Measurements from ENCODE around the gene ZDHHC8.

Gene ZDHHC8

GRCh38 chr22:20140107-20140445 is 8.5 kb downstream of the ZDHHC8 start:
- H3K4me3 ChIP-seq (ENCODE audit: low read length in 2 of 2): no peak overlapping the region
- H3K27me3 ChIP-seq (ENCODE audit: control insufficient read depth in 1 of 2, insufficient read depth in 2 of 2, low read length in 2 of 2): no peaks in the 10 kb centered on the region
- H3K36me3 ChIP-seq (ENCODE audit: control insufficient read depth in 2 of 2, insufficient read depth in 2 of 2, low read length in 2 of 2): peaks cover 0 to 6% of the 10 kb centered on the region in 2 donors
- H3K9ac ChIP-seq (ENCODE audit: low read length in 2 of 2): no peak overlapping the region
- H3K4me1 ChIP-seq (ENCODE audit: control insufficient read depth, insufficient read depth, low read length): peaks cover 35% of the 10 kb centered on the region
- H3K9me3 ChIP-seq (ENCODE audit: control insufficient read depth in 2 of 2, low read length in 2 of 2): no peaks in the 10 kb centered on the region
- no peak overlapping the region for H3K27ac ChIP-seq (ENCODE audit: low read length)

GRCh38 chr22:20140521-20140964 is 8.9 kb downstream of the ZDHHC8 start:
- Histone ChIP-seq H3K27ac (ENCODE audit: low read length) (no peak overlapping the region), H3K9ac (ENCODE audit: low read length in 2 of 2) (no peak overlapping the region), H3K4me1 (ENCODE audit: control insufficient read depth, insufficient read depth, low read length) (peaks cover 31% of the 10 kb centered on the region), H3K36me3 (ENCODE audit: control insufficient read depth in 2 of 2, insufficient read depth in 2 of 2, low read length in 2 of 2) (peaks cover 0 to 6% of the 10 kb centered on the region in 2 donors), H3K9me3 (ENCODE audit: control insufficient read depth in 2 of 2, low read length in 2 of 2) (no peaks in the 10 kb centered on the region), H3K4me3 (ENCODE audit: low read length in 2 of 2) (no peak overlapping the region), H3K27me3 (ENCODE audit: control insufficient read depth in 1 of 2, insufficient read depth in 2 of 2, low read length in 2 of 2) (no peaks in the 10 kb centered on the region)

GRCh38 chr22:20141186-20142077 is 9.8 kb downstream of the ZDHHC8 start:
- H3K36me3 ChIP-seq (ENCODE audit: control insufficient read depth in 2 of 2, insufficient read depth in 2 of 2, low read length in 2 of 2): peaks cover 0 to 6% of the 10 kb centered on the region in 2 donors

DNA sequence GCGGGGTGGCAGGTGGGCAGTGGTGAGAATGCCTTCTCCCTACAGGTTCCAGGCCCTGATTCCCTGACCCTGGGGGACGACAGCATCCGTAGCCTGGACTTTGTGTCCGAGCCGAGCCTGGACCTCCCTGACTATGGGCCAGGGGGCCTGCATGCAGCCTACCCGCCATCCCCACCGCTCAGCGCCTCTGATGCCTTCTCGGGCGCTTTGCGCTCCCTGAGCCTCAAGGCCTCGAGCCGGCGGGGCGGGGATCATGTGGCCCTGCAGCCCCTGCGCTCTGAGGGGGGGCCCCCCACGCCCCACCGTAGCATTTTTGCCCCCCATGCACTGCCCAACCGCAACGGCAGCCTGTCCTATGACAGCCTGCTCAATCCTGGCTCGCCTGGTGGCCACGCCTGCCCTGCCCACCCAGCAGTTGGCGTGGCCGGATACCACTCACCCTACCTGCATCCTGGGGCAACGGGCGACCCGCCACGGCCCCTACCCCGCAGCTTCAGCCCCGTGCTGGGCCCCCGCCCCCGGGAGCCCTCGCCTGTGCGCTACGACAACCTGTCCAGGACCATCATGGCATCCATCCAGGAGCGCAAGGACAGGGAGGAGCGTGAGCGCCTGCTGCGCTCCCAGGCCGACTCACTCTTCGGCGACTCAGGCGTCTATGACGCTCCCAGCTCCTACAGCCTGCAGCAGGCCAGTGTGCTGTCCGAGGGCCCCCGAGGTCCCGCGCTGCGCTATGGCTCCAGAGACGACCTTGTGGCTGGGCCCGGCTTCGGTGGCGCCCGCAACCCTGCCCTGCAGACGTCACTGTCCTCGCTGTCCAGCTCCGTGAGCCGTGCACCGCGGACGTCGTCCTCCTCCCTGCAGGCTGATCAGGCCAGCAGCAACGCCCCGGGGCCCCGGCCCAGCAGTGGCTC is 11.4 kb downstream of the ZDHHC8 start:
- H3K27ac ChIP-seq (ENCODE audit: low read length): no peak overlapping the region

More at GRCh38 chr22:20141186-20142077, 9.8 kb downstream of the ZDHHC8 start:
- Histone ChIP-seq H3K9ac (ENCODE audit: low read length in 2 of 2) (no peak overlapping the region), H3K4me1 (ENCODE audit: control insufficient read depth, insufficient read depth, low read length) (peaks cover 22% of the 10 kb centered on the region), H3K27ac (ENCODE audit: low read length) (no peak overlapping the region), H3K27me3 (ENCODE audit: control insufficient read depth in 1 of 2, insufficient read depth in 2 of 2, low read length in 2 of 2) (no peaks in the 10 kb centered on the region), H3K9me3 (ENCODE audit: control insufficient read depth in 2 of 2, low read length in 2 of 2) (no peaks in the 10 kb centered on the region), H3K4me3 (ENCODE audit: low read length in 2 of 2) (no peak overlapping the region)

DNA sequence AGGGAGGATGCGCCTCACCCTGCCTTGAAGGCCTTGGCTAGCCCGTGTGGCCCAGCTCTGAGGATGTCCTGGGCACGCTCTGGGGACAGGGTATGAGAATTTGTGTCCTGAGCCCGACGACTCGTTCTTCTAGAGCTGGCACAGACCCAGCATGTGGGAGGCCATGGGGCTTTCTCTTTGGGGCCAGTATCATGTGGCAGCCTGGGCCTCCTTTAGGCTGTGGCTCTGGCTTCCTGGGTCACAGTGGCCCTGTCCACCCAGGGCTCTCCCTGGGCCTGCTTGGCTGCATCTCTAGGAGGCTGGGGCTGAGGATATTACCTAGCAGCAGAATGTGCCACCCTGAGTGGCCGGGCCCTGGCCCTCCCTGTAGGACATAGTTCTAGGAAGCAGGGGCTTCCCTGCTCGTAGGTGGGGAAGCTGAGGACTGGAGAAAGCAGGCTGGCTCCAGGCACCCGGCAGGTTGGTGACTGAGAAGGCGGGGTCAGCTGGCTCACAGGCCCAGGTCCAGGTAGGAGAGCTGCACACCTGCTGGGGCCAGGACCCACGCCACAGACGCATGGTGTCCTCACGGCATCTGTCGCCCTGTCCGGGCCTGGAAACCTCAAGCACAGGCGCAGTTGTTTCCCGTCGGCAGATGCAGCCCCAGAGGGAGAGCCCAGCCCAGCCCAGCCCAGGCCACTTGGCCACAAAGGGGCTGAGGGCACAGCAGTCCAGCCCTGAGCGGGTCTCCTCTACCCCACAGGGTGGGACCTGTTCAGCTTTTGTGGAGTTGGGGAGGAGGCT is 12.5 kb downstream of the ZDHHC8 start:
- no peak overlapping the region for H3K27ac ChIP-seq (ENCODE audit: low read length)
- H3K9me3 ChIP-seq (ENCODE audit: control insufficient read depth in 2 of 2, low read length in 2 of 2): no peaks in the 10 kb centered on the region
- H3K4me3 ChIP-seq (ENCODE audit: low read length in 2 of 2): no peak overlapping the region
- H3K4me1 ChIP-seq (ENCODE audit: control insufficient read depth, insufficient read depth, low read length): no peaks in the 10 kb centered on the region
- no peaks in the 10 kb centered on the region for H3K27me3 ChIP-seq (ENCODE audit: control insufficient read depth in 1 of 2, insufficient read depth in 2 of 2, low read length in 2 of 2)
- H3K36me3 ChIP-seq (ENCODE audit: control insufficient read depth in 2 of 2, insufficient read depth in 2 of 2, low read length in 2 of 2): peaks cover 0 to 6% of the 10 kb centered on the region in 2 donors
- H3K9ac ChIP-seq (ENCODE audit: low read length in 2 of 2): no peak overlapping the region

More for the DNA sequence above, 11.4 kb downstream of the ZDHHC8 start:
- no peak overlapping the region for H3K4me3 ChIP-seq (ENCODE audit: low read length in 2 of 2)
- H3K4me1 ChIP-seq (ENCODE audit: control insufficient read depth, insufficient read depth, low read length): peaks cover 6% of the 10 kb centered on the region
- no peaks in the 10 kb centered on the region for H3K27me3 ChIP-seq (ENCODE audit: control insufficient read depth in 1 of 2, insufficient read depth in 2 of 2, low read length in 2 of 2)
- no peaks in the 10 kb centered on the region for H3K9me3 ChIP-seq (ENCODE audit: control insufficient read depth in 2 of 2, low read length in 2 of 2)
- no peak overlapping the region for H3K9ac ChIP-seq (ENCODE audit: low read length in 2 of 2)
- peaks cover 0 to 6% of the 10 kb centered on the region in 2 donors for H3K36me3 ChIP-seq (ENCODE audit: control insufficient read depth in 2 of 2, insufficient read depth in 2 of 2, low read length in 2 of 2)

- peaks cover 0 to 3% of the 10 kb centered on the region in 2 donors for H3K36me3 ChIP-seq (ENCODE audit: control insufficient read depth in 2 of 2, insufficient read depth in 2 of 2, low read length in 2 of 2)
Observed at GRCh38 chr22:20145206-20145831, 13.7 kb downstream of the ZDHHC8 start.

GRCh38 chr22:20145832-20146223 is 14.2 kb downstream of the ZDHHC8 start:
- H3K4me1 ChIP-seq (ENCODE audit: control insufficient read depth, insufficient read depth, low read length): no peaks in the 10 kb centered on the region
- H3K9ac ChIP-seq (ENCODE audit: low read length in 2 of 2): no peak overlapping the region
- H3K9me3 ChIP-seq (ENCODE audit: control insufficient read depth in 2 of 2, low read length in 2 of 2): no peaks in the 10 kb centered on the region
- no peak overlapping the region for H3K4me3 ChIP-seq (ENCODE audit: low read length in 2 of 2)
- peaks cover 0 to 3% of the 10 kb centered on the region in 2 donors for H3K36me3 ChIP-seq (ENCODE audit: control insufficient read depth in 2 of 2, insufficient read depth in 2 of 2, low read length in 2 of 2)
- no peaks in the 10 kb centered on the region for H3K27me3 ChIP-seq (ENCODE audit: control insufficient read depth in 1 of 2, insufficient read depth in 2 of 2, low read length in 2 of 2)
- H3K27ac ChIP-seq (ENCODE audit: low read length): no peak overlapping the region

More at GRCh38 chr22:20145206-20145831, 13.7 kb downstream of the ZDHHC8 start:
- Histone ChIP-seq H3K9ac (ENCODE audit: low read length in 2 of 2) (no peak overlapping the region), H3K27ac (ENCODE audit: low read length) (no peak overlapping the region), H3K4me3 (ENCODE audit: low read length in 2 of 2) (no peak overlapping the region), H3K9me3 (ENCODE audit: control insufficient read depth in 2 of 2, low read length in 2 of 2) (no peaks in the 10 kb centered on the region), H3K27me3 (ENCODE audit: control insufficient read depth in 1 of 2, insufficient read depth in 2 of 2, low read length in 2 of 2) (no peaks in the 10 kb centered on the region), H3K4me1 (ENCODE audit: control insufficient read depth, insufficient read depth, low read length) (no peaks in the 10 kb centered on the region)

- Histone ChIP-seq H3K27ac (ENCODE audit: low read length) (no peak overlapping the region), H3K27me3 (ENCODE audit: control insufficient read depth in 1 of 2, insufficient read depth in 2 of 2, low read length in 2 of 2) (no peaks in the 10 kb centered on the region), H3K9ac (ENCODE audit: low read length in 2 of 2) (no peak overlapping the region), H3K9me3 (ENCODE audit: control insufficient read depth in 2 of 2, low read length in 2 of 2) (no peaks in the 10 kb centered on the region), H3K4me1 (ENCODE audit: control insufficient read depth, insufficient read depth, low read length) (no peaks in the 10 kb centered on the region), H3K4me3 (ENCODE audit: low read length in 2 of 2) (no peak overlapping the region), H3K36me3 (ENCODE audit: control insufficient read depth in 2 of 2, insufficient read depth in 2 of 2, low read length in 2 of 2) (peaks cover 0 to 3% of the 10 kb centered on the region in 2 donors)
Observed at GRCh38 chr22:20146777-20147176, 15.2 kb downstream of the ZDHHC8 start.

DNA sequence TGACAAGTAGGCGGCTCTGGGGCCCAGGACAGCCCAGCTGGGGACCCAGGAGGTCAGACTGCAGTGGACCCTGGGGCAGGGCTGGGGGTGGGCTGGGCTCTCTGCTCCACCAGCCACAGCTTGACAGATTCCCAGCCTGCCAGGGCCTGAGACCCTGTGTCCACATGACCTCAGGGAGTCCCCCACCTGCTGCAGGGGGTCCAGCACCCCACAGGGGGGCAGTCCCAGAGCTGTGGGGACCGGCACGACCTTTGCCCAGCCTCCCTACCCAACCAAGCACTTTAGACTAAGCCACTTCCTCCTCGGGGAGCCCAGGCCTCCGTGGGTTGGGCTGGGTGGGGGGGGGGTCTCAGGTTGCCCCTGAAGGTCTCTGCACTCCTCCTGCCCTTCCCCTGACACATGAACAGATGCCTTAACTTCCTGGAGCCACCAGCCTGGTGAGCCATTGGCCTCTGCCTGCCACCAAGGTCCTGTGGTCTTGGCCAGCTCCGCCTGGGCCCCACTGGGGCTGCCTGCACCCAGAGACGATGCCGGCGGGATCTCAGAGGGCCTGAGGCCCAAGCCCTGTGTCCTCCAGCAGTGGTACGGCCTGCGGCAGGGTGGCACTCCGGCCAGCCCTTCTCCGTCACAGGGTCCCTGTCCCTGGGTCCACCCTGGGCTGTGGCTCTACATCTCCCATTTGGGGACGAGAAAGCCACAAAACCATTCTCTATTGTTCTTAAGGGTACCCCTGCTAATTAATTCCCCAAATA is 15.8 kb downstream of the ZDHHC8 start:
- H3K9ac ChIP-seq (ENCODE audit: low read length in 2 of 2): no peak overlapping the region
- H3K4me3 ChIP-seq (ENCODE audit: low read length in 2 of 2): no peak overlapping the region
- H3K4me1 ChIP-seq (ENCODE audit: control insufficient read depth, insufficient read depth, low read length): no peaks in the 10 kb centered on the region
- H3K27me3 ChIP-seq (ENCODE audit: control insufficient read depth in 1 of 2, insufficient read depth in 2 of 2, low read length in 2 of 2): no peaks in the 10 kb centered on the region
- peaks cover 0 to 3% of the 10 kb centered on the region in 2 donors for H3K36me3 ChIP-seq (ENCODE audit: control insufficient read depth in 2 of 2, insufficient read depth in 2 of 2, low read length in 2 of 2)
- H3K9me3 ChIP-seq (ENCODE audit: control insufficient read depth in 2 of 2, low read length in 2 of 2): no peaks in the 10 kb centered on the region
- H3K27ac ChIP-seq (ENCODE audit: low read length): no peak overlapping the region
